Activated CD4-positive, alpha-beta T cell treated with anti-CD3 and anti-CD28 coated beads, Interleukin-2, amount 10 ng/mL, durations not matched to agents 7 days and 5 days (primary cell): ENCODE results near the gene CALML4. TPM values are rescaled to one million over a fixed set of nuclear protein-coding genes. Genes with fewer than 3 reads are reported as not detected.

ENCODE experiments used
- CTCF ChIA-PET: fragments of 350-600 bp; sonication (Branson Sonifier 250); formaldehyde crosslinking; loops from one replicate; lab custom pipeline; 2021; ENCODE audit warnings: antibody characterized with exemption; lab: Charles Lee
- POLR2A ChIA-PET: fragments of 350-600 bp; sonication (Branson Sonifier 250); formaldehyde crosslinking; loops from one replicate; lab custom pipeline; 2021; ENCODE audit warnings: antibody characterized with exemption; lab: Charles Lee
- DNase-seq: peaks from one replicate; pipeline ENCODE4 v3.0.0-alpha.2; 2020
- H3K27ac Mint-ChIP-seq: one replicate; pipeline ENCODE4 v1.8.0; 2021; ENCODE audit warnings: mild to moderate bottlenecking, moderate library complexity, mixed read lengths
- H3K27me3 Mint-ChIP-seq: one replicate; pipeline ENCODE4 v1.8.0; 2021; ENCODE audit warnings: mixed read lengths
- H3K36me3 Mint-ChIP-seq: one replicate; pipeline ENCODE4 v1.8.0; 2021; ENCODE audit warnings: low read depth, mixed read lengths
- H3K4me1 Mint-ChIP-seq: one replicate; pipeline ENCODE4 v1.8.0; 2021; ENCODE audit warnings: mixed read lengths
- H3K4me3 Mint-ChIP-seq: one replicate; pipeline ENCODE4 v1.8.0; 2021; ENCODE audit warnings: mild to moderate bottlenecking, moderate library complexity, mixed read lengths
- H3K9me3 Mint-ChIP-seq: one replicate; pipeline ENCODE4 v1.8.0; 2021; ENCODE audit warnings: mixed read lengths
- total RNA-seq, 2 experiments: library from RNA; stranded (reverse); gene quantifications; one replicate each; pipeline ENCODE4 v1.2.3, GENCODE V29; 2021

The CALML4 gene
- total RNA-seq, 2 experiments from 2014 or later, result 11.2 to 13.5 TPM

DNA sequence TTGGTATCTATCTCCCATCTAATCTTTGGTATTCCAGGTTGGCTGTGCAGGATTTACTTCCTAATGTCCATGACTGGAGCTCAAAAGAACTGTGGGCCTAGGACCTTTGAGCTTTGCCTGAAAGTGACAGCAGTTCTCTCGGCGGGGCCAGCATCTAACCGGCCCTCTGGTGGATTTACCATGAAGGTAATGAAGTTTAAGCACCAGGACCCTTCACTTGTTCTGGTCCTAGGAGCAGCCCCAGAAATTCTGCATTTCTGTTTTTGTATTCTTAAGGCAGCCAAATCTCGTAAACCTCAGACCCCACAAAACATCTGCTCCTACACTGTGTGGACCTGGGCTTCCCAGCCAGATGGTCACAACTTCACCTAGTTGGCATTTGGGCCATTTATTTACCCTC is 13.0 kb downstream of the CALML4 start:
- no peaks in the 10 kb centered on the region for H3K4me1 Mint-ChIP-seq
- ChIA-PET POLR2A (no interaction called here), CTCF (interaction anchor here (1.0 kb wide), 1 partner anchor 18 kb away, joined by 3 read pairs; no protein-coding TSS in a partner anchor)
- no peaks in the 10 kb centered on the region for H3K9me3 Mint-ChIP-seq
- DNase-seq, result no peak
- H3K4me3 Mint-ChIP-seq, result no peak overlapping the region
- H3K27me3 Mint-ChIP-seq, result no peaks in the 10 kb centered on the region
- no peak overlapping the region for H3K27ac Mint-ChIP-seq
- peaks cover 58% of the 10 kb centered on the region for H3K36me3 Mint-ChIP-seq

DNA sequence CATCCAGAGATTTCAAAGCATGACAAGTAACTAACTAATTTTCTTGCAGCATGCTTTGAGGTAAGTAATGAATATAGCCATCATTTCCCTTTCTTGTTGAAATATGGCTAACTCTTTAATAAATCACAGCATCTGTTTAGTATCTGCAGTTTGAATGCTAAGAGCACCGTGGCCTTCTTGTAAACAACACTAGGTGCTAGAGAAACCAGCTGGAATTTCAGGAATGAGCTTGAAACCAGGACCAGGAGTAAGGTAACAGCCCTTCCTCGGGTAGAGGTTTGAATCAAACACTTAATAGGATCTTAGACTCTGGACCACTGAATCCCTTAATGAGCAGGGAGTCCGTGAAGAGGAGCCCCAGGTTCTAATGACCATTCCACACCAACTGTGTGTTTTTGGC is 13.6 kb downstream of the CALML4 start:
- POLR2A ChIA-PET, result no interaction called here
- peaks cover 58% of the 10 kb centered on the region for H3K36me3 Mint-ChIP-seq
- H3K4me3 Mint-ChIP-seq, result no peak overlapping the region
- H3K27me3 Mint-ChIP-seq, result no peaks in the 10 kb centered on the region
- DNase-seq, result no peak
- no peak overlapping the region for H3K27ac Mint-ChIP-seq
- H3K9me3 Mint-ChIP-seq, result no peaks in the 10 kb centered on the region
- H3K4me1 Mint-ChIP-seq, result no peaks in the 10 kb centered on the region
- CTCF ChIA-PET, result interaction anchor here (1.0 kb wide), 1 partner anchor 19 kb away, joined by 3 read pairs; no protein-coding TSS in a partner anchor

DNA sequence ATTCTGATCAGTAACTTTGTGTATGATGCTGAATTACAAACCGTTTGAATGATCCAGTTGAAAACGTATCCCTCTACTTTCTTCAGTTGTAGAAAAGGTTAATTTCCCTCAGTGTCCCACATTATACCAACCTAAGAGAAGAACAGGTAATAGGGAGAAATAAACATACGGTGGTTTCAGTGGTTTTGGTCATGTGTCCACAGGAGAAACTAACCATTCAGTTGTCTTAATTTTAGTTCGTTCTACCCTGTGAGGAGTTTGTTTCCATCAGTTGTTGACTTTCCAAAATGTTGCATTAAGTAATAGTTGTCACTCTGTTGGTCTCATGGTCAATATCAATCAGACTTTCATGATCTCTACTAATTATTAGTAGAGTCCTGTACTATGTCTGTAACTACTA is 15.1 kb downstream of the CALML4 start:
- H3K4me1 Mint-ChIP-seq, result no peaks in the 10 kb centered on the region
- POLR2A ChIA-PET, result no interaction called here
- no peak overlapping the region for H3K27ac Mint-ChIP-seq
- CTCF ChIA-PET, result no interaction called here
- DNase-seq, result no peak
- peaks cover 65% of the 10 kb centered on the region for H3K36me3 Mint-ChIP-seq
- H3K27me3 Mint-ChIP-seq, result no peaks in the 10 kb centered on the region
- H3K9me3 Mint-ChIP-seq, result no peaks in the 10 kb centered on the region
- no peak overlapping the region for H3K4me3 Mint-ChIP-seq

DNA sequence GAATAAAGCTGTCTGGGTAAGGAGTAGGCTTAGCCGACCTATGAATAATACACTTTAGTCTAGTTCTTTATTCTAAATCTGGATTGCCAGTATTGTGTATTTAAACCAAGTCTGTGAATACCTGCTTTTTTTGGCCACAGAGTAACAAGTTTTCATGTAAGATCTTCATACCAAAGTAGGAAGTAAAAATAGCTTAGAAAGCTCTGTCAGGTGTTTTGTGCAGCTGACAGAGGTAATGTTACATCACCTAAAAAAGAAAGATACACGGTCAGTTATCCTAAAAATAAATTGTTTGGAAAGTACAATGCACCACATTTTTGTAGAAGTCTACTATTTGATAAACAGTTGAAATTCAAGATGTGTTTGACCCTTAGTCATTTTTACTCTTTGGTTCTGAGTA is 16.5 kb downstream of the CALML4 start:
- Mint-ChIP-seq H3K27me3 (no peaks in the 10 kb centered on the region), H3K36me3 (peaks cover 72% of the 10 kb centered on the region), H3K9me3 (no peaks in the 10 kb centered on the region), H3K4me1 (peaks cover 2% of the 10 kb centered on the region), H3K4me3 (no peak overlapping the region), H3K27ac (no peak overlapping the region)
- ChIA-PET POLR2A (no interaction called here), CTCF (interaction anchor here (1.0 kb wide), 1 partner anchor 34 kb away, joined by 3 read pairs; no protein-coding TSS in a partner anchor)
- no peak for DNase-seq

DNA sequence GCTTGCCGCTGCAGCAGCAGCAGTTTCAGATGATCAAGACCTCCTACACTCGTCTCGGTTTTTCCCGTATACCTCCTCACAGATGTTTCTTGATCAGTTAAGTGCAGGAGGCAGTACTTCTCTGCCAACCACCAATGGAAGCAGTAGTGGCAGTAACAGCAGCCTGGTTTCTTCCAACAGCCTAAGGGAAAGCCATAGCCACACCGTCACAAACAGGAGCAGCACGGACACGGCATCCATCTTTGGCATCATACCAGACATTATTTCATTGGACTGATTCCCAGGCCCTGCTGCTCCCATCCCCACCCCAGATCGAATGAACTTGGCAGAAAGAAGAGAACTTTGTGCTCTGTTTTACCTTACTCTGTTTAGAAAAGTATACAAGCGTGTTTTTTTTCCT is 17.6 kb downstream of the CALML4 start:
- CTCF ChIA-PET, result no interaction called here
- POLR2A ChIA-PET, result no interaction called here
- Mint-ChIP-seq H3K4me1 (peaks cover 2% of the 10 kb centered on the region), H3K36me3 (peaks cover 73% of the 10 kb centered on the region), H3K4me3 (no peak overlapping the region), H3K9me3 (no peaks in the 10 kb centered on the region), H3K27me3 (no peaks in the 10 kb centered on the region), H3K27ac (no peak overlapping the region)
- DNase-seq, result no peak

DNA sequence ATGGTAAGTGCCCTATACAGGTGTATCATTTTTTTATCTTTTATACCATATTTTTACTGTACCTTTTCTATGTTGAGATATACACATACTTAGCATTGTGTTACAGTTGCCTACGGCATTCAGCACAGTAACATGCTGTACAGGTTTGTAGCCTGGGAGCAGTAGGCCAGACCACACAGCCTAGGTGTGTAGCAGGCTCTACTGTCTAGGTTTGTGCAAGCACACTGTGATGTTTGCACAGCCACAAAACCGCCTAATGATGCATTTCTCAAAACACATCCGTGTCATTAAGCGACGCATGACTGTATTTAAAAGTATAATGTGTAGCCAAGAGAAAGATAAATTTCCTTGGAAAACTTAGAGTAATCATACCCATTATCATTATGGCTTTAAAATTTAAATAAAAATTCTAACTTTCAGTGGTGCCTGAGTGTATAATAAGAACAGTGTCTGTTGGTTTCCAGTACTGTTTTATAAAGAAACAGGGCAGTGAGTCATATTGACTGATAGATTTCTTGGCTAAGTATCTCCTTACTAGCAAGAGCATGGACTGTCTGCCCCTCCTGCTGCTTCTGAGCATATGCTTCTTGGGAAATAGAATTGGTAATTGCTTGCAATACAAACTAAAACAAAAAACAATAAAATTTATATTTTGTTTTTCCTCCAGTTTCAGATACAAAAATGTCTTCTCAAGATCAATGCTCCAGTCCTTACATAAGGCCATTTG is 18.3 kb downstream of the CALML4 start:
- no peak for DNase-seq
- Mint-ChIP-seq H3K27me3 (no peaks in the 10 kb centered on the region), H3K4me3 (no peak overlapping the region), H3K4me1 (peaks cover 2% of the 10 kb centered on the region), H3K36me3 (peaks cover 71% of the 10 kb centered on the region), H3K9me3 (no peaks in the 10 kb centered on the region), H3K27ac (no peak overlapping the region)
- ChIA-PET POLR2A (no interaction called here), CTCF (no interaction called here)

DNA sequence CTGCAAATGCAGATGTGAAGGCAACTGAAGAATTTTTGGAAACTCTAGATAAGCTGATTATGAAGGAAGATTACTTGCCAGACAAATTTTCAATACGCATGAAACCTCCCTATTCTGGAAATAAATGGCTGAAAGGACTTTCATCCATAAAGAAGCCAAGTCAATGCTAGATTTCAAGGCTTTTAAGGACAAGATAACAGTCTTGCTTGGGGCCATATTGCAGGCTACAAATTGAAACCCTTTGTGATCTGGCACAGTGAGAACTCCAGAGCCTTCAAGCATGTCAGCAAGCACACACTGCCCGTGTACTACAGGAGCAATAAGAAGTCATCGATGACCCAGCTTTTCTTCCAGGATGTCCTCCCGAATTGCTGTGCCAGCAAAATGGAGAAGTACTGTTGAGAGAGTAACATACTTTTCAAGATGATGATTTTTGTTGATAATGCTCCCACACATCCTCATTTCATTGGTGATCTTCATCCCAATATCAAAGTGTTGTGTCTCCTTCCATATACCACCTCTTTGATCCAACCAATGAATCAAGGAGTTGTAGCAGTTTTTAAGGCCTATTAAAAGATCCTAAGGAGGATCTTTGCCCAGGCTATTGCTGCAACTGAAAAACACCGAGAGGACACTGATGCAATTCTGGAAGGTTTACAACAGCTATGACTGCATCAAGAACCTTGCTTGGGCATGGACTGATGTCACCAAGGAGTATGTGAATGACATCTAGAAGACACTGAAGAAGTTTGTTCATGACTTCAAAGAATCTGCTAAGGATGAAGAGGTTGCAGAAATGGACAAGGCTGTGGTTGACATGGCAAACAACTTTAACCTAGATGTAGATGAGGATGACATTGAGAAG is 20.3 kb downstream of the CALML4 start:
- peaks cover 68% of the 10 kb centered on the region for H3K36me3 Mint-ChIP-seq
- H3K27ac Mint-ChIP-seq, result no peak overlapping the region
- no peak overlapping the region for H3K4me3 Mint-ChIP-seq
- H3K4me1 Mint-ChIP-seq, result peaks cover 2% of the 10 kb centered on the region
- H3K27me3 Mint-ChIP-seq, result no peaks in the 10 kb centered on the region
- no peak for DNase-seq
- CTCF ChIA-PET, result interaction anchor here (0.7 to 1.2 kb wide), 2 partner anchors 10 to 23 kb away, joined by 3 read pairs; no protein-coding TSS in a partner anchor
- no peaks in the 10 kb centered on the region for H3K9me3 Mint-ChIP-seq
- POLR2A ChIA-PET, result no interaction called here

DNA sequence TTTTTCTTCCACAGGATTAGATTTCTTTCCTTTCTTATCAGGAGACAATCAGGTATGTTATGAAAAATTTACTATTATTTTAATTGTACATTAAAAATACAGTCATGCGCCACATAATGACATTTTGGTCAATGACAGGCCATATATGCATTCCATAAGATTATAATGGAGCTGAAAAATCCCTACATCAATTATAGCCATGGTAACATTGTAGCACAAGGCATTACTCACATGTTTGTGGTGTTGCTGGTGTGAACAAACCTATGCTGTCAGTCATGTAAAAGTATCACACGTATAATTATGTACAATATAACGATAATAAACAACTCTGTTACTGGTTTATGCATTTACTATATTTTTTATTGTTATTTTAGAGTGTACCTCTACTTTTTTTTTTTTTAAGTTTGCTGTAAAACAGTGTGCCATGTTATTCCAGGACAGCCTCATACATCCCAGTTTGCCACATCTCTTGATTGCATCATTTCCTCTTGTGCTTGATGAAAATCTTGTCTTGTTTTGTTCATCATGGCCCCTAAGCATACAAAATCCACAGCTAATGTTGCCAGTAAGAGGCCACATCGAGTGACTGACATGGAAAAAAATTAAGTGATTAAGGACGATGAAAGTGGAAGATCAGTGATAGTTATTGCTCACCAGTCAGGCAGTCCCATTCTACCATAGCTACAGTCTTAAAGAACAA is 21.4 kb downstream of the CALML4 start:
- Mint-ChIP-seq H3K27me3 (no peaks in the 10 kb centered on the region), H3K27ac (no peak overlapping the region), H3K9me3 (no peaks in the 10 kb centered on the region), H3K36me3 (peaks cover 63% of the 10 kb centered on the region), H3K4me3 (no peak overlapping the region), H3K4me1 (peaks cover 2% of the 10 kb centered on the region)
- POLR2A ChIA-PET, result no interaction called here
- CTCF ChIA-PET, result no interaction called here
- no peak for DNase-seq

DNA sequence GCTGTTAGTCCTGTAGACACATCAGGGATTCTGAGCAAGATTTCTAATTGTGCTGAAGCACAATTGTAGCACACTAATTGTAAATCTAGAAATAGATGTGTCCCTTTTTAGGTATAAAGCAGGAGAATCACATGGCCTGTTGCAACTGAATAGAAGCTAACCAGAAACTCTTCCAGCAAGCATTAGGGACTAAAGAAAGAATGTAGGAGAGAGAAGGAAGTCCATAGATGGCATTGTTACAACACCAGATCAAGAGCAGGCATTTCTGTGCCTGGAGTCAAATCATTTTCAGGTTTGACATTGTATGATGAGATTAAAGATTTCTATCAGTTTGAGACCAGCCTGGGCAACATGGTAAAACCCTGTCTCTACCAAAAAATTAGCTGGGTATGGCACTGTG is 27.4 kb downstream of the CALML4 start:
- Mint-ChIP-seq H3K9me3 (no peaks in the 10 kb centered on the region), H3K4me3 (no peak overlapping the region), H3K4me1 (peaks cover 3% of the 10 kb centered on the region), H3K27me3 (no peaks in the 10 kb centered on the region), H3K36me3 (peaks cover 46% of the 10 kb centered on the region), H3K27ac (no peak overlapping the region)
- ChIA-PET CTCF (no interaction called here), POLR2A (no interaction called here)
- DNase-seq, result no peak

DNA sequence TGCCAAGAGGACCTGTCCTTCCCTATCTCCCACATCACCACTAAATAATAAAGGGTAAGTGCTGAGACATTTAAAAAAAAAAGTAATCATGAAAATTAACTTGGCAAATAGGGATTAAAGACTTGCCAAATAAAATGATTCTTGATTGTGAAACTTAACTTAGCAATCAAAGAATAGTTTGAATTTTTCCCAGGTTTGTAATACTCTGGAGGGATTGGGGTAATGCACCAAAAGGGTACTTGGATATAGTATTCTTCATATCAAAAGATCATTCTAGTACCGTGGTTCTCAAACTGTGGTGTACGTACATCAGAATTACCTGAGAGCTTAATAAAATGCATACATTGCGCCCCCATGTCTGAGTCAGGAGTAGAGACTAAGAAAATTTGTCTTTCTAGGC is 28.5 kb downstream of the CALML4 start:
- Mint-ChIP-seq H3K4me1 (peaks cover 3% of the 10 kb centered on the region), H3K9me3 (no peaks in the 10 kb centered on the region), H3K4me3 (no peak overlapping the region), H3K27me3 (no peaks in the 10 kb centered on the region), H3K27ac (no peak overlapping the region), H3K36me3 (peaks cover 48% of the 10 kb centered on the region)
- ChIA-PET CTCF (interaction anchor here (0.6 kb wide), 2 partner anchors 25 to 101 kb away, joined by 3 to 4 read pairs; no protein-coding TSS in a partner anchor), POLR2A (no interaction called here)
- DNase-seq, result no peak

DNA sequence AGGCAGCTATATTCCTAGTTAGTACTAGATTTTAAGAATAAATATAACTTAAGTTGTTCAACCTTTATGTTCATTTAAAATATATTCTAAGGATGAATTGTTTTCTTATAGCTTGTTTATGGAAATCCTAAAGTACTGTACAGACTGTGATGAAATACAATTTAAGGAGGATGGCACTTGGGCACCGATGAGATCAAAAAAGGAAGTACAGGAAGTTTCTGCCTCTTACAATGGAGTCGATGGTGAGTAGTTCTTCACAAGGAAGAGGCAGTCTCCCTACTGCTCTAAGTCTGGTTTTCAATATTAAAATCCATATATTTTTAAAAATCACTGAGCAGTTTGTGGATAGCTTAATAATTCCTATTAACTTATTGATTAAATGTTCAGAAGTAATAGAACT is 29.6 kb downstream of the CALML4 start:
- POLR2A ChIA-PET, result no interaction called here
- H3K4me1 Mint-ChIP-seq, result peaks cover 3% of the 10 kb centered on the region
- no peaks in the 10 kb centered on the region for H3K9me3 Mint-ChIP-seq
- no peaks in the 10 kb centered on the region for H3K27me3 Mint-ChIP-seq
- H3K36me3 Mint-ChIP-seq, result peaks cover 45% of the 10 kb centered on the region
- H3K4me3 Mint-ChIP-seq, result no peak overlapping the region
- no peak for DNase-seq
- CTCF ChIA-PET, result interaction anchor here (0.7 to 1.0 kb wide), 2 partner anchors 13 to 94 kb away, joined by 3 to 4 read pairs; no protein-coding TSS in a partner anchor
- no peak overlapping the region for H3K27ac Mint-ChIP-seq

DNA sequence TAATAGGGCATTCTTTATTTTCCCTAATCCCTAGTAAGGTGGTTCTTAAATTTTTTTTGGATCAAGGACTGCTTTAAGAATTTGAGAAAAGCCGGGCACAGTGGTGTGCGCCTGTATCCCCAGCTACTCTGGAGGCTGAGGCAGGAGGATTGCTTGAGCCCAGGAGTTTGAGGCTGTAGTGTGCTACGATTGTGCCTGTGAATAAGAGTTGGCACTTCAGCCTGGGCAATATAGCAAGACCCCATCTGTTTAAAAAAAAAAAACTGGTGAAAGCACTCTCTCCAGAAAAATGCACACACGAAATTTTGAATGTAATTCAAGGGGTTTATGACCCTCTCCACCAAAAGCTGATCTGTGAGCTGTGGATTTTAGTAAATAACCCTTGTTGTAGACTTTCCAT is 32.0 kb downstream of the CALML4 start:
- Mint-ChIP-seq H3K4me3 (no peak overlapping the region), H3K27me3 (no peaks in the 10 kb centered on the region), H3K4me1 (peaks cover 3% of the 10 kb centered on the region), H3K36me3 (peaks cover 42% of the 10 kb centered on the region), H3K27ac (no peak overlapping the region), H3K9me3 (no peaks in the 10 kb centered on the region)
- POLR2A ChIA-PET, result no interaction called here
- CTCF ChIA-PET, result interaction anchor here (0.6 kb wide), 1 partner anchor 18 kb away, joined by 3 read pairs; no protein-coding TSS in a partner anchor
- no peak for DNase-seq
